ENCODE results near the gene SYNJ2.

- TF ChIP-seq CTCF (IDR thresholded peaks at IDR 0.05): no peak
- no peak for TF ChIP-seq POLR2AphosphoS5 (IDR thresholded peaks at IDR 0.05; ENCODE audit: low read depth, low read length)
- no peak for TF ChIP-seq REST (IDR thresholded peaks at IDR 0.05; ENCODE audit: insufficient read depth in 1 of 2, low read depth in 2 of 2, low read length in 1 of 2)
These were observed 99.4 kb downstream of the SYNJ2 start for GRCh38 chr6:158080849-158081656.
